Activated naive CD4-positive, alpha-beta T cell treated with anti-CD3 and anti-CD28 coated beads for 36 hours (primary cell): Measurements from ENCODE around the gene SFXN1. TPM values are rescaled to one million over a fixed set of nuclear protein-coding genes. Genes with fewer than 3 reads are reported as not detected.

Experiments used
- CTCF ChIA-PET: fragments of 350-600 bp; sonication (Branson Sonifier 250); formaldehyde crosslinking; loops from one replicate; lab custom pipeline; 2021; ENCODE audit warnings: antibody characterized with exemption; lab: Charles Lee
- DNase-seq: peaks from one replicate; pipeline ENCODE4 v3.0.0-alpha.2; 2020
- H3K27ac Mint-ChIP-seq: one replicate; pipeline ENCODE4 v1.8.0; 2021; ENCODE audit warnings: mild to moderate bottlenecking, mixed read lengths
- H3K27me3 Mint-ChIP-seq: one replicate; pipeline ENCODE4 v1.8.0; 2021; ENCODE audit warnings: low read depth, mixed read lengths
- H3K36me3 Mint-ChIP-seq: one replicate; pipeline ENCODE4 v1.8.0; 2021; ENCODE audit warnings: low read depth, mixed read lengths
- H3K4me1 Mint-ChIP-seq: one replicate; pipeline ENCODE4 v1.8.0; 2021; ENCODE audit warnings: low read depth, mixed read lengths
- H3K4me3 Mint-ChIP-seq: one replicate; pipeline ENCODE4 v1.8.0; 2021; ENCODE audit warnings: mild to moderate bottlenecking, moderate library complexity, mixed read lengths
- H3K9me3 Mint-ChIP-seq: one replicate; pipeline ENCODE4 v1.8.0; 2021; ENCODE audit warnings: mixed read lengths
- intact Hi-C: fragments of 100-400 bp; cut with micrococcal nuclease; formaldehyde crosslinking; loops from one replicate; pipeline ENCODE4 v1.15.1; 2023
- total RNA-seq, 2 experiments: library from RNA; stranded (reverse); gene quantifications; one replicate each; pipeline ENCODE4 v1.2.3, GENCODE V29; 2021

Gene SFXN1
- total RNA-seq, 2 experiments from 2014 or later: 350 to 358 TPM

GRCh38 chr5:175547842-175548241 is 69.5 kb downstream of the SFXN1 start:
- Mint-ChIP-seq H3K4me3 (no peak overlapping the region), H3K4me1 (peaks cover 9% of the 10 kb centered on the region), H3K36me3 (no peaks in the 10 kb centered on the region), H3K9me3 (no peaks in the 10 kb centered on the region), H3K27me3 (peaks cover 4% of the 10 kb centered on the region), H3K27ac (no peak overlapping the region)
- no peak for DNase-seq
- CTCF ChIA-PET: interaction anchor here (0.8 to 1.1 kb wide), 2 partner anchors 14 to 84 kb away, joined by 3 to 4 read pairs; no protein-coding TSS in a partner anchor
- intact Hi-C loops: no loop called here

GRCh38 chr5:175548626-175549311 is 70.4 kb downstream of the SFXN1 start:
- Mint-ChIP-seq H3K9me3 (no peaks in the 10 kb centered on the region), H3K27ac (no peak overlapping the region), H3K4me3 (no peak overlapping the region), H3K27me3 (peaks cover 4% of the 10 kb centered on the region), H3K4me1 (peaks cover 9% of the 10 kb centered on the region), H3K36me3 (no peaks in the 10 kb centered on the region)
- no peak for DNase-seq
- CTCF ChIA-PET: interaction anchor here (0.6 to 1.0 kb wide), 3 partner anchors 15 to 70 kb away, joined by 3 to 4 read pairs (median 4); partner anchors contain the start of gene SFXN1
- intact Hi-C loops: no loop called here

- Mint-ChIP-seq H3K9me3 (no peaks in the 10 kb centered on the region), H3K4me3 (no peak overlapping the region), H3K27ac (no peak overlapping the region), H3K36me3 (no peaks in the 10 kb centered on the region), H3K27me3 (peaks cover 4% of the 10 kb centered on the region), H3K4me1 (peaks cover 9% of the 10 kb centered on the region)
- CTCF ChIA-PET: interaction anchor here (0.6 kb wide), 1 partner anchor 370 kb away, joined by 3 read pairs; no protein-coding TSS in a partner anchor
- intact Hi-C loops: no loop called here
- DNase-seq: no peak
Measured at GRCh38 chr5:175550055-175550805, 71.9 kb downstream of the SFXN1 start.

DNA sequence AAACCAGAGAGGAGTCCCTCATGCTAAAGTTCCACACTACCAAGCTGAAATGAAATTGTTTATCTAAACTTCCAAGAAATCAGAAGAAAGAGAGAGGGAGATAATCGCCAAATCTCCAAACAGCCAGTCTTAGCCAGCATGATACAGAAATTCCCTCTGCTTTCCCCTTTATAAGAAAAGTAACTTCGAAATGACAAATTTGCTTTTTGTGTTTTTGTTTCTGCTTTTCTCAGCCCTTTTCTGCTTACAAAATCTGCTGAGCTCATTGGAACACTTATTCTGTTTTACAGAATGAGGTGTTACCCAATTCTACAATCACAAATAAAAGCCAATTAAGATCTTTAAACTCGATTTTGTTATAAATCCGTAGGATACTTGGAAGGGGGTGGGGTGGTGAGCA is 72.9 kb downstream of the SFXN1 start:
- Mint-ChIP-seq H3K4me1 (peaks cover 9% of the 10 kb centered on the region), H3K27me3 (peaks cover 4% of the 10 kb centered on the region), H3K27ac (no peak overlapping the region), H3K9me3 (no peaks in the 10 kb centered on the region), H3K36me3 (no peaks in the 10 kb centered on the region), H3K4me3 (no peak overlapping the region)
- intact Hi-C loops: no loop called here
- CTCF ChIA-PET: no interaction called here
- no peak for DNase-seq

DNA sequence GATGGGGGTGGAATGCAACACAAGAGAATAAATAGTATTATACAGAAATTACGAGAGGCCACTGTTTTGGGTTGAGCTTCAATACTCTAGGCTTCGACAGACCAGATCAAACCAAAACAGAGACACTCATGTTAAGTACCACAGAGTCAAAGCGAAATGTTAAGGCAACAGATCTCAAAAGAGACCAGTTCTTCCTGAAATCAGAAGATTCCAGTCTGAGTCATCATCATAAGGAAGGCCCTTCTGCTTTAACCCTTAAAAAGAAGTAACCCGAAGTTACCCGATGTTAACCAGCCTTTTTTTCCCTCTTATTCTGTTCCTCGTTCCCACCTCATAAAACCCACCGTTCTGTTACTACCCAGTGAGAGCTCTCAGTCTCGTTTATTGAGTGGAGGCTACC is 75.9 kb downstream of the SFXN1 start:
- peaks cover 1% of the 10 kb centered on the region for H3K4me1 Mint-ChIP-seq
- intact Hi-C loops: no loop called here
- no peaks in the 10 kb centered on the region for H3K9me3 Mint-ChIP-seq
- no peaks in the 10 kb centered on the region for H3K36me3 Mint-ChIP-seq
- DNase-seq: no peak
- CTCF ChIA-PET: interaction anchor here (0.8 kb wide), 1 partner anchor 20 kb away, joined by 4 read pairs; no protein-coding TSS in a partner anchor
- H3K27me3 Mint-ChIP-seq: no peaks in the 10 kb centered on the region
- no peak overlapping the region for H3K4me3 Mint-ChIP-seq
- no peak overlapping the region for H3K27ac Mint-ChIP-seq

DNA sequence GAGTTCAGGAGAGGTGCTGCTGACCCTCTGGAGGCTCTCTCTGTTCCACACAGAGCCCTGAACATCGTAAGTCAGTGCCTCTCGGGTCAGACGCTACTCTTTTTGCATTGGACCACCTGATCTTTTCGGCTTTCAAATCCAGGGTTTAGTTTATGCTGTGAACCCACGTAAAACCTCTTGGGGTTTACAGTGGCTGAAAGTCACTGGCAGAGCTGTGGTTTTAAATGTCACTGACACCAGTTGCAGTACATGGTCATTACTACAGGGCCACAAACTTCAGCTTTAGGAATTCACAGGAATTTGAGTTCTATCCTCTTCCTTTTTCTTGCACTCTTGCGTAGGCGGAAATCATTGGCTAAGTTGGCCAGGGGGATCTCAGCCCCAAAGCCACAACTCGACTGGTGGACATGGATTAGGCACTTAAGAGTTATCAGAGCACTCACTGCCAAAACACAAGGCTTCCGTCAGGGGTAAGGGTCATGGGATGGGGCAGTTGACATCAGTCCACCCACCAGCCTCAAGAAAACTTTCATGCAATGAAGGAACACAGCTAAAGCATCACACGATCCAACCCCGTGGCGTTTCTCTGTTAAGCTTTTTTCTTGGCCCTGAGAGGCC is 76.9 kb downstream of the SFXN1 start:
- H3K36me3 Mint-ChIP-seq: no peaks in the 10 kb centered on the region
- intact Hi-C loops: no loop called here
- no peak overlapping the region for H3K27ac Mint-ChIP-seq
- H3K27me3 Mint-ChIP-seq: no peaks in the 10 kb centered on the region
- no peaks in the 10 kb centered on the region for H3K9me3 Mint-ChIP-seq
- CTCF ChIA-PET: interaction anchor here (1.1 to 1.8 kb wide), 2 partner anchors 21 to 146 kb away, joined by 3 to 6 read pairs; no protein-coding TSS in a partner anchor
- peaks cover 5% of the 10 kb centered on the region for H3K4me1 Mint-ChIP-seq
- no peak overlapping the region for H3K4me3 Mint-ChIP-seq
- no peak for DNase-seq

DNA sequence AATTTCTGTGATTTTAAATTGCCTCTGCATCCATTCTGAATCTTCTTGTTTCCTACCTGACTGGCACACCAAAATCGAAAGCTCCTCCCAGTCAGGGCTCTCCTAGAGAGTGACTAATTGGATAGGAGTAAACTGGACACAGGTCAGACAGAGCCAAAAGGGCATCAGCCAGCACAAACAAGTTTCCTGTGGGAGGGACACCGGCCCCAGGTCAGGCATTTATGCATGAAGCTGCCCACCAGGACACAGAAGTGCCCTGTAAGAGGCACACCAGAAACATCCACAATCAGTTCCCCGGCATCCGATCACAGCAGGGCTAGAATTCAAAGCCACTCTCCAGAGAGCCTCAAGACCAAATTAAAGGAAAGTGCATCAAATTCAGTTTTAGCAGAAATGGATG is 78.4 kb downstream of the SFXN1 start:
- Mint-ChIP-seq H3K4me1 (peaks cover 5% of the 10 kb centered on the region), H3K36me3 (no peaks in the 10 kb centered on the region), H3K4me3 (no peak overlapping the region), H3K27ac (no peak overlapping the region), H3K9me3 (no peaks in the 10 kb centered on the region), H3K27me3 (no peaks in the 10 kb centered on the region)
- CTCF ChIA-PET: interaction anchor here (0.6 to 1.8 kb wide), 3 partner anchors 23 to 145 kb away, joined by 3 to 6 read pairs (median 3); no protein-coding TSS in a partner anchor
- no peak for DNase-seq
- intact Hi-C loops: no loop called here

GRCh38 chr5:175557778-175558177 is 79.4 kb downstream of the SFXN1 start:
- Mint-ChIP-seq H3K4me1 (peaks cover 5% of the 10 kb centered on the region), H3K4me3 (no peak overlapping the region), H3K36me3 (no peaks in the 10 kb centered on the region), H3K27me3 (no peaks in the 10 kb centered on the region), H3K9me3 (no peaks in the 10 kb centered on the region), H3K27ac (no peak overlapping the region)
- CTCF ChIA-PET: no interaction called here
- DNase-seq: no peak
- intact Hi-C loops: no loop called here

DNA sequence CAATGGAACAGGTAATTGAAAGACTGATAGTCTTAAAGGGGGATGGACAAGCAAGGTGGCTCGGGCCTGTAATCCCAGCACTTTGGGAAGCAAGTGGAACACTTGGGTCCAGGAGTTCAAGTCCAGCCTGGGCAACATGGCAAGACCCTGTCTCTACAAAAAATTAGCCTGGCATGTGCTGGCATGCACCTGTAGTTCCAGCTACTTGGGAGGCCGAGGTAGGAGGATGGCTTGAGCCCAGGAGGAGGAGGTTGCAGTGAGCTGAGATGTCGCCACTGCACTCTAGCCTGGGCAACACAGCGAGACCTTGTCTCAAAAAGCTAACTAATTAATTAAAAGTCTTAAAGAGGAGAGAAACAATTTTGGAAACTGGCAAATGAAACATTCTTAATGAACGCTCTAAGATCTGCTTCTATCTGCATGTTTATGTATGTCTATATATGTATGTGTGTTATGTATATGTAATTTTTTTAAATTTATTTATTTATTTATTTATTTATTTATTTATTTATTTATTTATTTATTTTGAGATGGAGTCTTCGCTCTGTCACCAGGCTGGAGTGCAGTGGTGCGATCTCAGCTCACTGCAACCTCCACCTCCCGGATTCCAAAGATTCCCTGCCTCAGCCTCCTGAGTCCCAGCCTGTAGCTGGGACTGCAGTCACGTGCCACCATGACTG is 80.6 kb downstream of the SFXN1 start:
- H3K4me3 Mint-ChIP-seq: no peak overlapping the region
- no peak overlapping the region for H3K27ac Mint-ChIP-seq
- no peaks in the 10 kb centered on the region for H3K27me3 Mint-ChIP-seq
- H3K4me1 Mint-ChIP-seq: peaks cover 5% of the 10 kb centered on the region
- no peaks in the 10 kb centered on the region for H3K9me3 Mint-ChIP-seq
- no peak for DNase-seq
- CTCF ChIA-PET: interaction anchor here (1.7 kb wide), 1 partner anchor 24 kb away, joined by 5 read pairs; no protein-coding TSS in a partner anchor
- intact Hi-C loops: no loop called here
- no peaks in the 10 kb centered on the region for H3K36me3 Mint-ChIP-seq

GRCh38 chr5:175560011-175560410 is 81.7 kb downstream of the SFXN1 start:
- Mint-ChIP-seq H3K4me1 (peaks cover 5% of the 10 kb centered on the region), H3K9me3 (no peaks in the 10 kb centered on the region), H3K4me3 (no peak overlapping the region), H3K27ac (no peak overlapping the region), H3K27me3 (no peaks in the 10 kb centered on the region), H3K36me3 (no peaks in the 10 kb centered on the region)
- CTCF ChIA-PET: interaction anchor here (1.7 kb wide), 1 partner anchor 25 kb away, joined by 5 read pairs; no protein-coding TSS in a partner anchor
- no peak for DNase-seq
- intact Hi-C loops: no loop called here

GRCh38 chr5:175561085-175561484 is 82.7 kb downstream of the SFXN1 start:
- Mint-ChIP-seq H3K27me3 (no peaks in the 10 kb centered on the region), H3K36me3 (no peaks in the 10 kb centered on the region), H3K4me3 (no peak overlapping the region), H3K4me1 (peaks cover 5% of the 10 kb centered on the region), H3K27ac (no peak overlapping the region), H3K9me3 (no peaks in the 10 kb centered on the region)
- intact Hi-C loops: no loop called here
- CTCF ChIA-PET: no interaction called here
- DNase-seq: no peak

DNA sequence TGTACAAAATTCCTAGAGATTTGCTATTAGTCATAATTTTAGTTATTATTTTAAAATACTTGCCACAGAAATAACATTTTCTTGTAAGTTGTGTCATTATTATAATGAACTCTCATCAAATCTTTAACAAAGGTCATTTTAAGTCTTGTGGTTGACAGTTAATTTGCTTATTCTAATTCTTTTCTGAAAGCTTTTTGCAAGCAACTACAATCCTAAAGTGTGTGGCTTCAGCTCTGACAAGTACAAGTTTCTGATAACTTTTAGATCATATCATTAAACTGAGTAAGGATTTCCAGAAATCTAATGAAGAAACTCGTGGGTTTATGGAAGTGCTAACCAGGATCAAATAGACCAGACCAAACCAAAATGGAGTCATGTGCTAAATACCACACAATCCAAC is 86.4 kb downstream of the SFXN1 start:
- Mint-ChIP-seq H3K27ac (no peak overlapping the region), H3K4me1 (peaks cover 4% of the 10 kb centered on the region), H3K4me3 (no peak overlapping the region), H3K9me3 (no peaks in the 10 kb centered on the region), H3K27me3 (no peaks in the 10 kb centered on the region), H3K36me3 (no peaks in the 10 kb centered on the region)
- CTCF ChIA-PET: interaction anchor here (1.1 to 1.7 kb wide), 2 partner anchors 16 to 31 kb away, joined by 3 to 8 read pairs; no protein-coding TSS in a partner anchor
- DNase-seq: no peak
- intact Hi-C loops: no loop called here
